Measurements from ENCODE around the gene KCNMB2.

DNA sequence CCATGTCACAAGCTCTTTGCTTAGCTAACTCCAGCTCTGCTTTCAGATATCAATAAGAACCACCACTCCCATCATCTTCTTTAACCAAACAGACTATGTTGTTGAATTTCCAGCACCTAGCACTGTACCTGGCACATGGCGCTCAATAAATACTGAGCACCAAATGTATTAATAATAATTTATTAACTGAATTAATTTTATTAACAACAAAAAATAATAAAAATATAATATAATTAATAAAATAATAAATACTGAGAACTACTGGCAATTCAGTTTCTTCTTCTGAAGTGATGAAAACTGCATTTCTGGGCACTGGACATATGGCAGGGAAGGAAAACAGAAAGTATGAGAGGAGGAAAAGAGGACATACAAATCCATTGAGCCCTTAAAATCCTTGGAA lies 271.5 kb downstream of the KCNMB2 start:
- TF ChIP-seq, protein P1, sequence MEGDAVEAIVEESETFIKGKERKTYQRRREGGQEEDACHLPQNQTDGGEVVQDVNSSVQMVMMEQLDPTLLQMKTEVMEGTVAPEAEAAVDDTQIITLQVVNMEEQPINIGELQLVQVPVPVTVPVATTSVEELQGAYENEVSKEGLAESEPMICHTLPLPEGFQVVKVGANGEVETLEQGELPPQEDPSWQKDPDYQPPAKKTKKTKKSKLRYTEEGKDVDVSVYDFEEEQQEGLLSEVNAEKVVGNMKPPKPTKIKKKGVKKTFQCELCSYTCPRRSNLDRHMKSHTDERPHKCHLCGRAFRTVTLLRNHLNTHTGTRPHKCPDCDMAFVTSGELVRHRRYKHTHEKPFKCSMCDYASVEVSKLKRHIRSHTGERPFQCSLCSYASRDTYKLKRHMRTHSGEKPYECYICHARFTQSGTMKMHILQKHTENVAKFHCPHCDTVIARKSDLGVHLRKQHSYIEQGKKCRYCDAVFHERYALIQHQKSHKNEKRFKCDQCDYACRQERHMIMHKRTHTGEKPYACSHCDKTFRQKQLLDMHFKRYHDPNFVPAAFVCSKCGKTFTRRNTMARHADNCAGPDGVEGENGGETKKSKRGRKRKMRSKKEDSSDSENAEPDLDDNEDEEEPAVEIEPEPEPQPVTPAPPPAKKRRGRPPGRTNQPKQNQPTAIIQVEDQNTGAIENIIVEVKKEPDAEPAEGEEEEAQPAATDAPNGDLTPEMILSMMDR (IDR thresholded peaks at IDR 0.05; ENCODE audit: low read depth, low read length): no peak
- TF ChIP-seq EZH2phosphoT487 (IDR thresholded peaks at IDR 0.05; ENCODE audit: low read depth): no peak

All from OCI-LY3 (cell line).